NCI-H128 (cell line): ENCODE results near the gene CHST2.

Source experiments
- DNase-seq: peaks from one replicate; lab custom pipeline; 2025; ENCODE audit not compliant: unreplicated experiment; lab: John Stamatoyannopoulos, UW

The CHST2 gene

GRCh38 chr3:143098032-143098764 is 21.4 kb upstream of the CHST2 start:
- no peak for DNase-seq

- DNase-seq: no peak
These were observed 20.4 kb upstream of the CHST2 start for GRCh38 chr3:143099210-143099609.

- DNase-seq: no peak
These were observed 19.9 kb upstream of the CHST2 start for GRCh38 chr3:143099690-143100089.

- DNase-seq: no peak
These were observed 19.1 kb upstream of the CHST2 start for GRCh38 chr3:143100451-143100850.

- no peak for DNase-seq
These were observed 17.7 kb upstream of the CHST2 start for GRCh38 chr3:143101792-143102381.

GRCh38 chr3:143103652-143104051 is 15.9 kb upstream of the CHST2 start:
- no peak for DNase-seq

- DNase-seq: no peak
These were observed 14.4 kb upstream of the CHST2 start for GRCh38 chr3:143105170-143105569.

GRCh38 chr3:143109861-143110260 is 9.7 kb upstream of the CHST2 start:
- DNase-seq: no peak

- DNase-seq: no peak
These were observed 9.2 kb upstream of the CHST2 start for GRCh38 chr3:143110371-143110770.

- no peak for DNase-seq
These were observed 952 bp upstream of the CHST2 start for GRCh38 chr3:143118630-143119008.

- no peak for DNase-seq
These were observed 574 bp downstream of the CHST2 start for GRCh38 chr3:143119974-143120715.

- no peak for DNase-seq
These were observed 1.2 kb downstream of the CHST2 start for GRCh38 chr3:143120716-143121240.

GRCh38 chr3:143121241-143122088 is 1.9 kb downstream of the CHST2 start:
- DNase-seq: no peak

GRCh38 chr3:143122089-143122430 is 2.5 kb downstream of the CHST2 start:
- no peak for DNase-seq

- no peak for DNase-seq
These were observed 3.2 kb downstream of the CHST2 start for GRCh38 chr3:143122608-143123352.

- DNase-seq: no peak
These were observed 3.9 kb downstream of the CHST2 start for GRCh38 chr3:143123353-143123984.

GRCh38 chr3:143124601-143125520 is 5.3 kb downstream of the CHST2 start:
- no peak for DNase-seq

GRCh38 chr3:143127801-143128200 is 8.2 kb downstream of the CHST2 start:
- DNase-seq: no peak
